IPS-20b (cell line): ENCODE measurements around the gene ERRFI1.

Experiments
- H3K27ac ChIP-seq: one replicate; pipeline ENCODE4 v1.5.1; 2013; ENCODE audit warnings: low read length
- H3K27me3 ChIP-seq: 2 replicates; pipeline ENCODE4 v1.6.1; 2013; ENCODE audit warnings: mild to moderate bottlenecking, low read length, inconsistent platforms; ENCODE audit not compliant: insufficient read depth
- H3K36me3 ChIP-seq: 2 replicates; pipeline ENCODE4 v1.6.1; 2013; ENCODE audit warnings: low read depth, mild to moderate bottlenecking, inconsistent platforms, low read length, moderate library complexity; ENCODE audit not compliant: insufficient read depth
- H3K4me1 ChIP-seq: 2 replicates; pipeline ENCODE4 v1.6.1; 2013; ENCODE audit warnings: mild to moderate bottlenecking, control low read depth, inconsistent platforms, low read length, moderate library complexity; ENCODE audit not compliant: insufficient read depth
- H3K4me3 ChIP-seq: 2 replicates; pipeline ENCODE4 v1.5.1; 2013; ENCODE audit warnings: mild to moderate bottlenecking, low read length, inconsistent platforms
- H3K9ac ChIP-seq: 2 replicates; pipeline ENCODE4 v1.6.1; 2013; ENCODE audit warnings: low read depth, mild to moderate bottlenecking, inconsistent platforms, low read length, moderate library complexity
- H3K9me3 ChIP-seq: 2 replicates; pipeline ENCODE4 v1.6.1; 2013; ENCODE audit warnings: mild to moderate bottlenecking, low read depth, low read length, inconsistent platforms; ENCODE audit not compliant: insufficient read depth

ERRFI1 gene

GRCh38 chr1:7991504-7992440, 34.3 kb downstream of the ERRFI1 start:
- Histone ChIP-seq H3K27ac (no peak overlapping the region), H3K4me1 (peaks cover 5% of the 10 kb centered on the region; the same call in 1 of the 2 replicates), H3K9me3 (no peaks in the 10 kb centered on the region), H3K4me3 (no peak overlapping the region), H3K9ac (no peak overlapping the region), H3K27me3 (no peaks in the 10 kb centered on the region), H3K36me3 (peaks cover 17% of the 10 kb centered on the region; the same call in 1 of the 2 replicates)

GRCh38 chr1:7989762-7990428, 36.2 kb downstream of the ERRFI1 start:
- Histone ChIP-seq H3K9me3 (no peaks in the 10 kb centered on the region), H3K36me3 (peaks cover 35% of the 10 kb centered on the region), H3K27ac (no peak overlapping the region), H3K27me3 (no peaks in the 10 kb centered on the region), H3K4me3 (no peak overlapping the region), H3K9ac (no peak overlapping the region), H3K4me1 (peaks cover 5% of the 10 kb centered on the region; the same call in 1 of the 2 replicates)

- Histone ChIP-seq H3K4me1 (peaks cover 5% of the 10 kb centered on the region; the same call in 1 of the 2 replicates), H3K27ac (no peak overlapping the region), H3K9ac (no peak overlapping the region), H3K4me3 (no peak overlapping the region), H3K27me3 (no peaks in the 10 kb centered on the region), H3K36me3 (peaks cover 49% of the 10 kb centered on the region), H3K9me3 (no peaks in the 10 kb centered on the region)
Observed at GRCh38 chr1:7988576-7988975, 37.5 kb downstream of the ERRFI1 start.

GRCh38 chr1:7987528-7987927, 38.6 kb downstream of the ERRFI1 start:
- peaks cover 59% of the 10 kb centered on the region for H3K36me3 ChIP-seq
- no peaks in the 10 kb centered on the region for H3K27me3 ChIP-seq
- H3K27ac ChIP-seq = no peak overlapping the region
- peaks cover 6% of the 10 kb centered on the region; the same call in 1 of the 2 replicates for H3K4me1 ChIP-seq
- no peak overlapping the region for H3K9ac ChIP-seq
- H3K9me3 ChIP-seq = no peaks in the 10 kb centered on the region
- H3K4me3 ChIP-seq = no peak overlapping the region

GRCh38 chr1:7985851-7986612, 40.1 kb downstream of the ERRFI1 start:
- Histone ChIP-seq H3K27ac (no peak overlapping the region), H3K36me3 (peaks cover 66% of the 10 kb centered on the region), H3K9ac (no peak overlapping the region), H3K9me3 (no peaks in the 10 kb centered on the region), H3K27me3 (no peaks in the 10 kb centered on the region), H3K4me3 (no peak overlapping the region), H3K4me1 (peaks cover 4% of the 10 kb centered on the region; the same call in 1 of the 2 replicates)

GRCh38 chr1:7984811-7985210, 41.3 kb downstream of the ERRFI1 start:
- Histone ChIP-seq H3K9ac (no peak overlapping the region), H3K27ac (no peak overlapping the region), H3K36me3 (peaks cover 69% of the 10 kb centered on the region), H3K4me1 (0 out of 2 replicates have a peak, but pooled peaks cover 3% of the 10 kb centered on the region), H3K27me3 (no peaks in the 10 kb centered on the region), H3K9me3 (no peaks in the 10 kb centered on the region), H3K4me3 (no peak overlapping the region)

GRCh38 chr1:7983086-7983778, 42.9 kb downstream of the ERRFI1 start:
- Histone ChIP-seq H3K27ac (no peak overlapping the region), H3K4me3 (no peak overlapping the region), H3K27me3 (no peaks in the 10 kb centered on the region), H3K36me3 (peaks cover 83% of the 10 kb centered on the region), H3K4me1 (0 out of 2 replicates have a peak, but pooled peaks cover 3% of the 10 kb centered on the region), H3K9ac (no peak overlapping the region), H3K9me3 (no peaks in the 10 kb centered on the region)

- peaks cover 87% of the 10 kb centered on the region for H3K36me3 ChIP-seq
- no peaks in the 10 kb centered on the region for H3K27me3 ChIP-seq
- H3K4me3 ChIP-seq = no peak overlapping the region
- no peak overlapping the region for H3K27ac ChIP-seq
- no peaks in the 10 kb centered on the region for H3K9me3 ChIP-seq
- H3K9ac ChIP-seq = no peak overlapping the region
- H3K4me1 ChIP-seq = 0 out of 2 replicates have a peak, but pooled peaks cover 3% of the 10 kb centered on the region
Observed at GRCh38 chr1:7980984-7981383, 45.1 kb downstream of the ERRFI1 start.

- H3K4me1 ChIP-seq = no peaks in the 10 kb centered on the region
- peaks cover 69% of the 10 kb centered on the region for H3K36me3 ChIP-seq
- H3K4me3 ChIP-seq = no peak overlapping the region
- no peak overlapping the region for H3K9ac ChIP-seq
- H3K27me3 ChIP-seq = no peaks in the 10 kb centered on the region
- H3K27ac ChIP-seq = no peak overlapping the region
- H3K9me3 ChIP-seq = no peaks in the 10 kb centered on the region
Observed at GRCh38 chr1:7975212-7975865, 50.8 kb downstream of the ERRFI1 start.

- H3K36me3 ChIP-seq = peaks cover 68% of the 10 kb centered on the region
- no peaks in the 10 kb centered on the region for H3K4me1 ChIP-seq
- H3K9ac ChIP-seq = no peak overlapping the region
- no peaks in the 10 kb centered on the region for H3K9me3 ChIP-seq
- H3K27me3 ChIP-seq = no peaks in the 10 kb centered on the region
- no peak overlapping the region for H3K27ac ChIP-seq
- H3K4me3 ChIP-seq = no peak overlapping the region
Observed at GRCh38 chr1:7973086-7973485, 53.0 kb downstream of the ERRFI1 start.
